Activated T-cell treated with anti-CD3 and anti-CD28 coated beads for 24 hours (primary cell): ENCODE measurements around the gene D2HGDH.
A peak's percentile ranks its signal among the peaks of the same experiment; 100 is the strongest.
"Not testable (repeated sequence)": the region's sequence is repeated elsewhere in the genome, so short reads cannot be mapped to it uniquely, and the experiment has no call there.

Experiments
- DNase-seq: peaks from one replicate; pipeline ENCODE4 v3.0.0-alpha.2; 2020; ENCODE audit warnings: low read depth

D2HGDH gene

GRCh38 chr2:241793385-241793784 is 59.0 kb downstream of the D2HGDH start:
- DNase-seq: no peak

GRCh38 chr2:241794250-241794823 is 59.9 kb downstream of the D2HGDH start:
- DNase-seq: no peak

- no peak for DNase-seq
These were observed 60.9 kb downstream of the D2HGDH start for GRCh38 chr2:241795021-241795999.

- DNase-seq: no peak
These were observed 61.8 kb downstream of the D2HGDH start for GRCh38 chr2:241796209-241796608.

- DNase-seq: no peak
These were observed 62.2 kb downstream of the D2HGDH start for GRCh38 chr2:241796610-241797138.

GRCh38 chr2:241797441-241798080 is 63.1 kb downstream of the D2HGDH start:
- DNase-seq: no peak

GRCh38 chr2:241798081-241798630 is 63.7 kb downstream of the D2HGDH start:
- DNase-seq: no peak

- DNase-seq: no peak
These were observed 64.4 kb downstream of the D2HGDH start for GRCh38 chr2:241798631-241799521.

- DNase-seq: no peak
These were observed 65.2 kb downstream of the D2HGDH start for GRCh38 chr2:241799522-241800197.

- not testable (repeated sequence) for DNase-seq
These were observed 65.9 kb downstream of the D2HGDH start for GRCh38 chr2:241800198-241800903.

- DNase-seq: no peak
These were observed 67.4 kb downstream of the D2HGDH start for GRCh38 chr2:241801611-241802420.

- no peak for DNase-seq
These were observed 68.2 kb downstream of the D2HGDH start for GRCh38 chr2:241802421-241803318.

GRCh38 chr2:241803387-241804325 is 69.2 kb downstream of the D2HGDH start:
- DNase-seq: peak; percentile 31

GRCh38 chr2:241804326-241805229 is 70.1 kb downstream of the D2HGDH start:
- no peak for DNase-seq

GRCh38 chr2:241806217-241806616 is 71.8 kb downstream of the D2HGDH start:
- not testable (repeated sequence) for DNase-seq
